DOHH2 (cell line): ENCODE data around the gene STARD6.
"Not testable (repeated sequence)": the region's sequence is repeated elsewhere in the genome, so short reads cannot be mapped to it uniquely, and the experiment has no call there.

ENCODE experiments used
- H3F3A ChIP-seq: fragments of 200-600 bp; sonication (generic), shearing (Covaris generic); 2 replicates; pipeline ENCODE4 v1.6.0; 2016; ENCODE audit warnings: antibody characterized with exemption, mild to moderate bottlenecking; ENCODE audit not compliant: control insufficient read depth, insufficient read depth
- H3K27ac ChIP-seq: fragments of 200-600 bp; sonication (generic); 2 replicates; pipeline ENCODE4 v1.5.1; 2014; ENCODE audit warnings: low read depth, mild to moderate bottlenecking, low read length, moderate library complexity
- H3K27me3 ChIP-seq: fragments of 200-600 bp; sonication (generic); 2 replicates; pipeline ENCODE4 v1.6.1; 2014; ENCODE audit warnings: mild to moderate bottlenecking, low read length, mixed read lengths; ENCODE audit not compliant: control insufficient read depth
- H3K36me3 ChIP-seq: fragments of 200-600 bp; sonication (generic); 2 replicates; pipeline ENCODE4 v1.6.1; 2014; ENCODE audit warnings: mild to moderate bottlenecking, low read length, moderate library complexity, mixed read lengths; ENCODE audit not compliant: control insufficient read depth
- H3K4me1 ChIP-seq: fragments of 200-600 bp; sonication (generic); 2 replicates; pipeline ENCODE4 v1.6.1; 2014; ENCODE audit warnings: mild to moderate bottlenecking, low read length, mixed read lengths; ENCODE audit not compliant: control insufficient read depth
- H3K4me2 ChIP-seq: fragments of 200-600 bp; sonication (generic); 2 replicates; pipeline ENCODE4 v1.6.0; 2014; ENCODE audit warnings: mild to moderate bottlenecking, low read length, moderate library complexity
- H3K4me3 ChIP-seq: fragments of 200-600 bp; sonication (generic); 2 replicates; pipeline ENCODE4 v1.5.1; 2014; ENCODE audit warnings: mild to moderate bottlenecking, low read length, mixed read lengths
- H3K79me2 ChIP-seq: fragments of 200-600 bp; sonication (generic); 2 replicates; pipeline ENCODE4 v1.6.1; 2014; ENCODE audit warnings: mild to moderate bottlenecking, low read length, mixed read lengths; ENCODE audit not compliant: control insufficient read depth
- H3K9me2 ChIP-seq: fragments of 200-600 bp; sonication (generic); replicated peaks from 2 replicates; pipeline ENCODE4 v1.6.1; 2014; ENCODE audit warnings: mild to moderate bottlenecking, low read length, mixed read lengths; ENCODE audit not compliant: control insufficient read depth
- H3K9me3 ChIP-seq: fragments of 200-600 bp; sonication (generic); 2 replicates; pipeline ENCODE4 v1.6.1; 2014; ENCODE audit warnings: antibody characterized with exemption, low read length, mixed read lengths; ENCODE audit not compliant: control insufficient read depth, insufficient read depth
- H4K20me1 ChIP-seq: fragments of 200-600 bp; sonication (generic); 2 replicates; pipeline ENCODE4 v1.6.0; 2014; ENCODE audit warnings: low read depth, mild to moderate bottlenecking, antibody characterized with exemption, low read length, moderate library complexity; ENCODE audit not compliant: control insufficient read depth, insufficient read depth
- EZH2phosphoT487 ChIP-seq: fragments of 200-600 bp; sonication (generic); IDR thresholded peaks from 2 replicates; pipeline ENCODE4 v1.6.1; 2017; ENCODE audit warnings: borderline replicate concordance, mild to moderate bottlenecking, antibody characterized with exemption, low read length, moderate library complexity, mixed read lengths
- TF ChIP-seq, protein P1 (sequence below): fragments of 200-600 bp; sonication (generic); IDR thresholded peaks from one replicate; pipeline ENCODE4 v1.5.1; 2014; ENCODE audit warnings: antibody characterized with exemption, mild to moderate bottlenecking, low read depth, low read length; ENCODE audit not compliant: poor library complexity, severe bottlenecking

STARD6 gene

DNA sequence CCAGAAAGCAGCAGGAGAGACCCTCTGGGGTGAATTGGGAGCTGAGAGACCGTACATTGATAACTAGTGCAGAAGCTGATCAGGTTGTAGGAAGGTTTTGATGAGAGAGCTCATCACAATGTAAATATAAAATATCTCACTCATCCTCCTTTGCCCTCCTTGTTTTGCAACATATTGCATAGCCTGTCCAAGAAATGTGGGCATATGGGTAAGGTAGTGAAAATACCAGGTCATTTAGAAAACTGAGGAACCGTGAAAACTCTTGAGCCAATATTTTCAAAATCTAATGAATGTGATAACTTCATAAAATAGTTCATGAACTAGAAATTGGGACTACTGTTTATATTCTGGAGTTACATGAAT lies 31.5 kb upstream of the STARD6 start:
- H3K9me2 ChIP-seq = no peaks in the 10 kb centered on the region
- no peaks in the 10 kb centered on the region for H3K27me3 ChIP-seq
- no peaks in the 10 kb centered on the region for H3K36me3 ChIP-seq
- H4K20me1 ChIP-seq = no peaks in the 10 kb centered on the region
- H3K9me3 ChIP-seq = no peaks in the 10 kb centered on the region
- no peak overlapping the region for H3K4me2 ChIP-seq
- H3K79me2 ChIP-seq = no peaks in the 10 kb centered on the region
- H3K4me1 ChIP-seq = no peaks in the 10 kb centered on the region
- no peak overlapping the region for H3K27ac ChIP-seq
- TF ChIP-seq, protein P1, sequence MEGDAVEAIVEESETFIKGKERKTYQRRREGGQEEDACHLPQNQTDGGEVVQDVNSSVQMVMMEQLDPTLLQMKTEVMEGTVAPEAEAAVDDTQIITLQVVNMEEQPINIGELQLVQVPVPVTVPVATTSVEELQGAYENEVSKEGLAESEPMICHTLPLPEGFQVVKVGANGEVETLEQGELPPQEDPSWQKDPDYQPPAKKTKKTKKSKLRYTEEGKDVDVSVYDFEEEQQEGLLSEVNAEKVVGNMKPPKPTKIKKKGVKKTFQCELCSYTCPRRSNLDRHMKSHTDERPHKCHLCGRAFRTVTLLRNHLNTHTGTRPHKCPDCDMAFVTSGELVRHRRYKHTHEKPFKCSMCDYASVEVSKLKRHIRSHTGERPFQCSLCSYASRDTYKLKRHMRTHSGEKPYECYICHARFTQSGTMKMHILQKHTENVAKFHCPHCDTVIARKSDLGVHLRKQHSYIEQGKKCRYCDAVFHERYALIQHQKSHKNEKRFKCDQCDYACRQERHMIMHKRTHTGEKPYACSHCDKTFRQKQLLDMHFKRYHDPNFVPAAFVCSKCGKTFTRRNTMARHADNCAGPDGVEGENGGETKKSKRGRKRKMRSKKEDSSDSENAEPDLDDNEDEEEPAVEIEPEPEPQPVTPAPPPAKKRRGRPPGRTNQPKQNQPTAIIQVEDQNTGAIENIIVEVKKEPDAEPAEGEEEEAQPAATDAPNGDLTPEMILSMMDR = no peak
- no peak for TF ChIP-seq EZH2phosphoT487
- H3K4me3 ChIP-seq = no peak overlapping the region
- no peaks in the 10 kb centered on the region for H3F3A ChIP-seq

DNA sequence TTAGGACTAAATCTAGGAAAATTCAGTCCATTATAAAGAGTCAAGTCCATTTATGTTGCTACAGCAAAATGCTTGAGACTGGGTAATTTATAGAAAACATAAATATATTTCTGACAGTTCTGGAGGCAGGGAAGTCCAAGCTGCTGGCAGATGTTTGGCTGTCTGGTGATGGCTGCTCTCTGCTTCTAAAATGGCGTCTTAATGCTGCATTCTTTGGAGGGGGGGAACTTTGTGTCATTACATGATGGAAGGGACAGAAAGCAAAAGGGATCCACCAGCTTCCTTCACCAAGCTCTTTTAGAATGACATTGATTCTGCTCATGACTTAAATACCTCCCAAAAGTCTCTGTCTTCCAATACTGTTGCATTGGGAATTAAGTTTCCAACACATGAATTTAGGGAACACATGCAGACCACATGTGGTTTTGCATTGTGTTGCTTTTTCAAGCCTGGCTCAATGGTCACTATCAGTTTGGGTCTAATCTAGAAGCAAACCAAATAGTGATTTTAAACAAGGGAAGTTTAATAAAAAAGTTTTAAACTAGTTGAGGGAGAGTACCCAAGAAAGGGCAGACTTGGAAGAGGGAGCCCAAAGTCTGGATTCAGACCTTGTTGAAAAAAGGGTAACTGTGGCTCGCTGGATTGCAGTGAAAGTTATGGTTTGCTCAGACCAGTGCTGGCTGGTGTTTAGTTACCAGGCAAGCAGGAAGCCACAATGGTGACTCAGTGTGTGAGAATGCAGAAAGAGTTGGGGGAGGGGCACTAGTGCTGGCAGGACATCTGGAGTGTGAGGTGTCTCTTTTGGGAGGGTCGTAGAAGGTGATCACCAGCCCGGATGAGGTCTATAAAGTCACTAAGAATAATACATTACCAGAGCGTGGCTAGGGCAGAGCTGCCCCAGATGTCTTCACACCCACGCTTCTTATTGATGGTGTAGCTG lies 30.8 kb upstream of the STARD6 start:
- H3K27ac ChIP-seq = no peak overlapping the region
- H3K4me1 ChIP-seq = no peaks in the 10 kb centered on the region
- no peaks in the 10 kb centered on the region for H3K36me3 ChIP-seq
- no peaks in the 10 kb centered on the region for H3K9me2 ChIP-seq
- H4K20me1 ChIP-seq = no peaks in the 10 kb centered on the region
- H3K79me2 ChIP-seq = no peaks in the 10 kb centered on the region
- H3K9me3 ChIP-seq = no peaks in the 10 kb centered on the region
- H3K4me3 ChIP-seq = no peak overlapping the region
- H3K4me2 ChIP-seq = no peak overlapping the region
- no peaks in the 10 kb centered on the region for H3F3A ChIP-seq
- no peak for TF ChIP-seq EZH2phosphoT487
- TF ChIP-seq, protein P1 = no peak
- H3K27me3 ChIP-seq = no peaks in the 10 kb centered on the region

DNA sequence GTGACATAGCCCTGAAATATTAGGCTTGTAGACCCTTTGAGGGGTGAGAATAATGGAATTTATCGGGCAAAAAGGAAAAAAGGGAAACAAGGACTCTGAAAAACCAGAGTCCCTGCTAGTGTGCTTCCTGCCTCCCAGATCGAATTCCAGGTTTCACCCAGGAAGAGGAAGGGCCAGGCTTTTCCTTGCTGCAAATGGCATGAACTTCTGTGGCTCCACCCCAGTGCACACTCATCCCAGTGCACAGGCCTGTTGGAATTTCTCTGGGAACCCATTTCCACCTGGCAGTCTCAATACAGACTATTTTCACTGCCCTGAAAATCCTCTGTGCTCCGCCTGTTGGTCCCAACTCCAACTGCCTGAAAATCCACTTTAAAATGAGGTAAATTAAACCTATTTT lies 30.0 kb upstream of the STARD6 start:
- Histone ChIP-seq H3K4me3 (no peak overlapping the region), H4K20me1 (no peaks in the 10 kb centered on the region), H3K4me1 (no peaks in the 10 kb centered on the region), H3K36me3 (no peaks in the 10 kb centered on the region), H3K27ac (no peak overlapping the region), H3K9me2 (no peaks in the 10 kb centered on the region), H3K4me2 (no peak overlapping the region), H3K27me3 (no peaks in the 10 kb centered on the region), H3K79me2 (no peaks in the 10 kb centered on the region), H3F3A (no peaks in the 10 kb centered on the region), H3K9me3 (no peaks in the 10 kb centered on the region)
- no peak for TF ChIP-seq EZH2phosphoT487
- TF ChIP-seq, protein P1 = no peak

DNA sequence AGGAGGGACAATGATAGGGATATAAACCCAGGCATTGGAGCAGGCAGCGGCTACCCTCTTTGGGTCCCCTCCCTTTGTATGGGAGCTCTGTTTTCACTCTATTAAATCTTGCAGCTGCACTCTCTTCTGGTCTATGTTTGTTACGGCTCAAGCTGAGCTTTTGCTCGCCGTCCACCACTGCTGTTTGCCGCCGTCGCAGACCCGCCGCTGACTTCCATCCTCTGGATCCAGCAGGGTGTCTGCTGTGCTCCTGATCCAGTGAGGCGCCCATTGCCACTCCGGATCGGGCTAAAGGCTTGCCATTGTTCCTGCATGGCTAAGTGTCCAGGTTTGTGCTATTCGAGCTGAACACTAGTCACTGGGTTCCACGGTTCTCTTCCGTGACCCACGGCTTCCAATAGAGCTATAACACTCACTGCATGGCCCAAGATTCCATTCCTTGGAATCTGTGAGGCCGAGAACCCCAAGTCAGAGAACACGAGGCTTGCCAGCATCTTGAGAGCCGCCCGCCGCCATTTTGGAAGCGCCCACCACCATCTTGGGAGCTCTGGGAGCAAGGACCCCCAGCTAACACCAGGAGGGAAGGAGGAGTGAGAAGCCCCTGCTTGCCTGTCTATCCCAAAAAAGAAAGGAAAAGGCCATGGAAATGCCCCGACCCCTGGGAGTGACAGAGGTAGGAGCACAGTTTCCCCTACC lies 29.3 kb upstream of the STARD6 start:
- not testable (repeated sequence) for H3K4me1 ChIP-seq, H3K9me2 ChIP-seq, H3K27me3 ChIP-seq, H3K4me3 ChIP-seq, H3K27ac ChIP-seq, H3K36me3 ChIP-seq, H3F3A ChIP-seq, H3K79me2 ChIP-seq, H3K4me2 ChIP-seq, H4K20me1 ChIP-seq, H3K9me3 ChIP-seq
